K562 (cell line): ENCODE measurements around the gene UBE2D3. TPM values are rescaled to one million over a fixed set of nuclear protein-coding genes. Genes with fewer than 3 reads are reported as not detected.
A peak's percentile ranks its signal among the peaks of the same experiment; 100 is the strongest.

Experiments used
- ARID2 ChIP-seq: fragments of 450-650 bp; IDR thresholded peaks from 2 replicates; pipeline ENCODE4 v1.6.1; 2017; ENCODE audit warnings: antibody characterized with exemption, mild to moderate bottlenecking
- BCOR ChIP-seq: fragments of 450-650 bp; IDR thresholded peaks from 2 replicates; pipeline ENCODE4 v1.6.1; 2016
- BHLHE40 ChIP-seq: IDR thresholded peaks from 2 replicates; pipeline ENCODE4 v1.6.1; 2011; ENCODE audit warnings: low read length, improper control_type of control experiment
- BMI1 ChIP-seq: fragments of 150-350 bp; IDR thresholded peaks from 2 replicates; pipeline ENCODE4 v1.6.1; 2014; ENCODE audit warnings: low read length
- CHD1 ChIP-seq: fragments of 200-600 bp; sonication (generic); IDR thresholded peaks from one replicate; pipeline ENCODE4 v1.6.1; 2012; ENCODE audit warnings: mild to moderate bottlenecking, moderate library complexity, low read length, inconsistent platforms
- ELF2 ChIP-seq: fragments of 250-450 bp; sonication (Bioruptor Pico); IDR thresholded peaks from 2 replicates; pipeline ENCODE4 v1.5.0; 2021; ENCODE audit warnings: mild to moderate bottlenecking
- MED1 ChIP-seq: sonication (generic); formaldehyde crosslinking; IDR thresholded peaks from 2 replicates; pipeline ENCODE4 v1.8.1; 2023; ENCODE audit warnings: missing genetic modification reagents, borderline replicate concordance
- MYNN ChIP-seq, 2 experiments: sonication (generic); formaldehyde crosslinking in 1 of 2; IDR thresholded peaks; 2 replicates each; pipeline versions ENCODE4 v1.5.0 to v1.6.1; 2016 to 2020; ENCODE audit warnings: antibody characterized with exemption in 1 of 2, missing genetic modification reagents in 1 of 2
- NCOA2 ChIP-seq, 2 experiments: fragments of 450-650 bp; IDR thresholded peaks; 2 replicates each; pipeline ENCODE4 v1.6.1; 2018; ENCODE audit warnings: mild to moderate bottlenecking in 2 of 2, moderate library complexity in 1 of 2; ENCODE audit not compliant: partially characterized antibody in 2 of 2
- NCOA4 ChIP-seq: fragments of 450-650 bp; IDR thresholded peaks from 2 replicates; pipeline ENCODE4 v1.6.1; 2018; ENCODE audit warnings: mild to moderate bottlenecking; ENCODE audit not compliant: partially characterized antibody
- REST ChIP-seq, 2 experiments: fragments of 450-650 bp; formaldehyde crosslinking in 1 of 2; IDR thresholded peaks; 2 replicates each; pipeline versions ENCODE4 v1.4.0 to v1.6.1; 2014 to 2020; ENCODE audit warnings: mild to moderate bottlenecking in 2 of 2, borderline replicate concordance in 1 of 2, low read depth in 1 of 2
- SAFB ChIP-seq: fragments of 200-400 bp; formaldehyde crosslinking; IDR thresholded peaks from 2 replicates; pipeline ENCODE4 v1.6.1; 2017; ENCODE audit warnings: low read depth, low read length, borderline replicate concordance
- ZBTB43 ChIP-seq: sonication (generic); formaldehyde crosslinking; IDR thresholded peaks from 2 replicates; pipeline ENCODE4 v1.8.0; 2023; ENCODE audit warnings: mild to moderate bottlenecking, missing genetic modification reagents
- ZC3H11A ChIP-seq: IDR thresholded peaks from 2 replicates; pipeline ENCODE4 v1.6.1; 2012; ENCODE audit warnings: low read depth, low read length, improper control_type of control experiment
- ZNF436 ChIP-seq: fragments of 250-450, 450-650 bp; sonication (Bioruptor Pico); formaldehyde crosslinking; IDR thresholded peaks from 2 replicates; pipeline ENCODE4 v1.7.0; 2020; ENCODE audit warnings: mild to moderate bottlenecking
- ZNF444 ChIP-seq: fragments of 250-450 bp; sonication (Bioruptor Pico); IDR thresholded peaks from 2 replicates; pipeline ENCODE4 v1.4.0; 2020; ENCODE audit warnings: mild to moderate bottlenecking, moderate library complexity
- polyA plus RNA-seq, 8 experiments: library from polyadenylated mRNA; depleted of rRNA in 4 of 8; stranded (reverse) in 5 of 8; unstranded in 3 of 8; fragments of >200 nt; fragmentation: Nextera tagmentation in 2 of 8; fragmentation: Illumina TruSeq in 1 of 8; extraction: Ambion mirVana in 2 of 8; extraction: Trizol in 1 of 8; gene quantifications; 2 replicates each; pipeline versions ENCODE4 v1.2.1 to v1.2.3, GENCODE V29; 2011 to 2014; ENCODE audit warnings: inconsistent platforms in 1 of 8, missing spikeins in 1 of 8
- total RNA-seq, 7 experiments: library from RNA; depleted of rRNA in 6 of 7; stranded (reverse); fragments of >200 nt in 6 of 7; fragmentation: Illumina TruSeq in 2 of 7; extraction: Trizol in 2 of 7; gene quantifications; 2 replicates each; pipeline versions ENCODE4 v1.2.1 to v1.2.3, GENCODE V29; 2011 to 2021; ENCODE audit warnings: low replicate concordance in 1 of 7
- TF ChIP-seq, protein P1 (sequence below): fragments of 450-650 bp; IDR thresholded peaks from 2 replicates; pipeline ENCODE4 v1.6.1; 2017; ENCODE audit warnings: antibody characterized with exemption

The UBE2D3 gene
- total and polyA plus RNA-seq, 9 of the 15 experiments (the other 6 are each of a cell fraction or from before 2014, with no cell fraction given) = 191 to 618 (median 292) TPM

GRCh38 chr4:102826890-102827673, at the start of gene UBE2D3 (continued):
- peak; percentile 93 for TF ChIP-seq CHD1
- peak; percentile 83 for TF ChIP-seq BHLHE40
- no peak for TF ChIP-seq ZNF436 (CRISPR knock-in tag)
- TF ChIP-seq BMI1 = no peak; the same call in 1 of the 2 replicates
- TF ChIP-seq ARID2 = no peak
- TF ChIP-seq MYNN (IDR thresholded peaks at IDR 0.05) = peak; percentile 60; the same call in 1 of the 2 replicates
- no peak for TF ChIP-seq MYNN (CRISPR knock-in tag; IDR thresholded peaks at IDR 0.05)
- no peak for TF ChIP-seq NCOA4
- TF ChIP-seq ELF2 = peak; percentile 23; the same call in 1 of the 2 replicates
- TF ChIP-seq BCOR = peak; percentile 80
- peak; percentile 84; the same call in 1 of the 2 replicates for TF ChIP-seq ZC3H11A
- peak; percentile 73 for TF ChIP-seq ZNF444 (CRISPR knock-in tag)
- no peak for TF ChIP-seq REST (IDR thresholded peaks at IDR 0.05; ENCODE audit: borderline replicate concordance)
- TF ChIP-seq REST (CRISPR knock-in tag; IDR thresholded peaks at IDR 0.05; ENCODE audit: low read depth) = peak; percentile 66; the same call in 1 of the 2 replicates
- peak; percentile 94 for TF ChIP-seq SAFB
- peak; percentile 85 for TF ChIP-seq ZBTB43 (CRISPR knock-in tag)
- TF ChIP-seq MED1 (CRISPR knock-in tag) = no peak
- TF ChIP-seq, protein P1, sequence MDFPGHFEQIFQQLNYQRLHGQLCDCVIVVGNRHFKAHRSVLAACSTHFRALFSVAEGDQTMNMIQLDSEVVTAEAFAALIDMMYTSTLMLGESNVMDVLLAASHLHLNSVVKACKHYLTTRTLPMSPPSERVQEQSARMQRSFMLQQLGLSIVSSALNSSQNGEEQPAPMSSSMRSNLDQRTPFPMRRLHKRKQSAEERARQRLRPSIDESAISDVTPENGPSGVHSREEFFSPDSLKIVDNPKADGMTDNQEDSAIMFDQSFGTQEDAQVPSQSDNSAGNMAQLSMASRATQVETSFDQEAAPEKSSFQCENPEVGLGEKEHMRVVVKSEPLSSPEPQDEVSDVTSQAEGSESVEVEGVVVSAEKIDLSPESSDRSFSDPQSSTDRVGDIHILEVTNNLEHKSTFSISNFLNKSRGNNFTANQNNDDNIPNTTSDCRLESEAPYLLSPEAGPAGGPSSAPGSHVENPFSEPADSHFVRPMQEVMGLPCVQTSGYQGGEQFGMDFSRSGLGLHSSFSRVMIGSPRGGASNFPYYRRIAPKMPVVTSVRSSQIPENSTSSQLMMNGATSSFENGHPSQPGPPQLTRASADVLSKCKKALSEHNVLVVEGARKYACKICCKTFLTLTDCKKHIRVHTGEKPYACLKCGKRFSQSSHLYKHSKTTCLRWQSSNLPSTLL = peak; percentile 56; the same call in 1 of the 2 replicates
- TF ChIP-seq NCOA2 (IDR thresholded peaks at IDR 0.05; ENCODE audit: partially characterized antibody in 2 of 2) = no peak
